Ovary (tissue), 3 donors: ENCODE results near the gene AKAP6.

Source experiments
- CTCF ChIP-seq, 3 donors: fragments of 450-650 bp in 2 of 3; fragments of 200-600 bp in 1 of 3; IDR thresholded peaks; one replicate each; pipeline versions ENCODE4 v1.5.1 to v1.8.0; 2016 to 2022; ENCODE audit warnings: antibody characterized with exemption in 3 of 3, mild to moderate bottlenecking in 1 of 3
- EP300 ChIP-seq: sonication (generic); formaldehyde crosslinking; IDR thresholded peaks from one replicate; pipeline ENCODE4 v1.6.1; 2017; ENCODE audit warnings: antibody characterized with exemption
- POLR2A ChIP-seq: fragments of 450-650 bp; IDR thresholded peaks from one replicate; pipeline ENCODE4 v1.6.1; 2017; ENCODE audit warnings: antibody characterized with exemption, mild to moderate bottlenecking, moderate library complexity
- donor health status: DM: no; HTN: no; CAD: no.

GRCh38 chr14:32296366-32296765, 32.7 kb upstream of the AKAP6 start:
- TF ChIP-seq CTCF (IDR thresholded peaks at IDR 0.05) (no peak), EP300 (no peak), POLR2A (no peak)
